Measurements from ENCODE around the gene SC5D.

SC5D gene

GRCh38 chr11:121347094-121347493, 54.5 kb downstream of the SC5D start:
- CTCF ChIA-PET = no interaction called here
- POLR2A ChIA-PET = no interaction called here
- no peak overlapping the region for H3K4me3 ChIP-seq (ENCODE audit: low read depth, low read length)
- no peak for DNase-seq (ENCODE audit: low read depth, low spot score)
- TF ChIP-seq CTCF (IDR thresholded peaks at IDR 0.05; ENCODE audit: insufficient read depth, low read length, missing control alignments) = no peak

GRCh38 chr11:121347813-121348212, 55.2 kb downstream of the SC5D start:
- TF ChIP-seq CTCF (IDR thresholded peaks at IDR 0.05; ENCODE audit: insufficient read depth, low read length, missing control alignments) = no peak
- ChIA-PET POLR2A (no interaction called here), CTCF (no interaction called here)
- no peak overlapping the region for H3K4me3 ChIP-seq (ENCODE audit: low read depth, low read length)
- DNase-seq (ENCODE audit: low read depth, low spot score) = no peak

DNA sequence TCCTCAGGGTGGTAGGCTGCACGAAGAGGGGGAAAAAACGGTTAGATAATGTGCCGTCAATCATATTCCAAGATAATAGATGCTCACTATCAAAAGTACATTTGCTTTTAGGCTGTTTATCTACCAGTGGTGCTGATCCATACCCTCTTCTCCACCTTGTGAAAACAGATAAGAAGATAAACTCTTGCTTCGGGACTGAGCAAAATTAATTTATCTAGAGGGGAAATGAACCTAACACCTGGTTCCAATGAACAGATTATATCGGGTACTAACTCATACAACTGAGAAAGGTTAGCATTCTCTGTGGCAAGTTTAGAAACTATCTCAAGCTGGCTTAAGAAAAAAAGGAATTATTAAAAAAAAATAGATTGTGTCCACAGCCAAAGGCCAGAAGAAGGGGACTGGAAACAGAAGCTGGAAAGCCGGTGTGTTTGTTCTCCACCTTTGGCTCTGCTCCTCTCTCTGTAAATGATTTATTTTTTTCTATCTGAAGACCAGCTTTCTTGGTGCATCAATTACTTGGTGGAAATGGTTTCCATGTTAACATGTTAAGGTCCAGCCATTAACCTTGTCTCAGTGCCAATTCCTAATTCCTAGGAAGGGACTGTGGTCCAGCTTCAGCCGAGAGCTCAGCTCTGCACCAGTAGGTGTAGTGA, 55.8 kb downstream of the SC5D start:
- CTCF ChIA-PET = no interaction called here
- no peak for TF ChIP-seq CTCF (IDR thresholded peaks at IDR 0.05; ENCODE audit: insufficient read depth, low read length, missing control alignments)
- POLR2A ChIA-PET = no interaction called here
- no peak overlapping the region for H3K4me3 ChIP-seq (ENCODE audit: low read depth, low read length)
- no peak for DNase-seq (ENCODE audit: low read depth, low spot score)

- no peak overlapping the region for H3K4me3 ChIP-seq (ENCODE audit: low read depth, low read length)
- ChIA-PET POLR2A (no interaction called here), CTCF (interaction anchor here (0.8 to 1.2 kb wide), 2 partner anchors 9 to 29 kb away, joined by 3 read pairs; no protein-coding TSS in a partner anchor)
- TF ChIP-seq CTCF (IDR thresholded peaks at IDR 0.05; ENCODE audit: insufficient read depth, low read length, missing control alignments) = no peak
- no peak for DNase-seq (ENCODE audit: low read depth, low spot score)
Observed at GRCh38 chr11:121349790-121350189, 57.2 kb downstream of the SC5D start.

GRCh38 chr11:121350314-121351082, 57.9 kb downstream of the SC5D start:
- H3K4me3 ChIP-seq (ENCODE audit: low read depth, low read length) = no peak overlapping the region
- no peak for TF ChIP-seq CTCF (IDR thresholded peaks at IDR 0.05; ENCODE audit: insufficient read depth, low read length, missing control alignments)
- DNase-seq (ENCODE audit: low read depth, low spot score) = no peak
- ChIA-PET POLR2A (no interaction called here), CTCF (interaction anchor here (0.8 to 1.2 kb wide), 2 partner anchors 10 to 30 kb away, joined by 3 read pairs; no protein-coding TSS in a partner anchor)

DNA sequence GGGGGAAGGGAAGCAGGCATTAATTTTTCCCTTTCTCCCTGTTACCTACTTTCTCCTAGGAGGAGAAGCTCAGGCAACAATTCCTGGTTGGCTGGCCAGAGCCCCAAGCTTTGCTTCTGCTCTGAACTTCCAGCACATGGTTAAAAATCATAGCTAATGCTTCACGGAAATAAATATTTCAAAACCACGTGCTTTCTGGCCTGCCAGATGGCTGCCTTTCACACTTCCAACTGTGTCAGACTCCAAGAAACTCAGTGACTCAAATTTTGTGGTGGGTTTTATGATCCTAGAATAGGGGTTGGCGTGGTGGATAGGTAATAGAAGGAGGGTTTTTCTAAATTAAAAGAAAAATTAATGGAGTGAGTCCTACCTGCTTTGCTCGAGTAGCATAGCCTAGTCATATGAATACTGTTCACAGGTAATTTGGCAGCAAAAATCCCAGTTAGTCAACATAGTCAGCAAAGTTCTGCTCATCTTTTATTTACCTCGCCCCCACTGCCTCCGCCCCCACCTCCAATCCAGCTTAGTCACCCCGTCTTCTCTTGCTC, 58.6 kb downstream of the SC5D start:
- POLR2A ChIA-PET = no interaction called here
- DNase-seq (ENCODE audit: low read depth, low spot score) = no peak
- no peak for TF ChIP-seq CTCF (IDR thresholded peaks at IDR 0.05; ENCODE audit: insufficient read depth, low read length, missing control alignments)
- H3K4me3 ChIP-seq (ENCODE audit: low read depth, low read length) = no peak overlapping the region
- CTCF ChIA-PET = interaction anchor here (1.2 kb wide), 1 partner anchor 10 kb away, joined by 3 read pairs; no protein-coding TSS in a partner anchor
